GDM1 (cell line): Measurements from ENCODE around the gene EYS.
"Not testable (repeated sequence)": the region's sequence is repeated elsewhere in the genome, so short reads cannot be mapped to it uniquely, and the experiment has no call there.

ENCODE experiments used
- DNase-seq: peaks from one replicate; lab custom pipeline; 2025; lab: John Stamatoyannopoulos, UW

Gene EYS

DNA sequence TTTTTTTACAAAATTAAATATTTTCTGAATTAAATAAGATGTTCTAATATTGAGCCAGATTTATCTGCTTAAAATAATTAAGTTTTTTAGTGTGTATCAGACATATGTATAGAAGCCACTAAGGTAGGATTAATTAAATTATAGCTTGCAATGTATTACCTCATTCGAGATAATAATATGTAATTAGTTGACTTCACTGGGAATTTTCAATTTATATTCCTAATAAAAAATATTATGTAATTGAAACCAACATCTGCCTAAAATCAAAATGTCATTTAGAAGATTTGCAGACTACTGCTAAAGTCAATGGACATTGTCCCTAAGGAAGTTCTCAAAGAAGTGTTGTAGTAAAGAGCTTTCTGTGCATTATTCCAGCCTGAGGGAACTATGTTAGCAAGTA is 254.7 kb downstream of the EYS start:
- no peak for DNase-seq

- no peak for DNase-seq
Observed at GRCh38 chr6:65450451-65450850, 256.6 kb downstream of the EYS start.

DNA sequence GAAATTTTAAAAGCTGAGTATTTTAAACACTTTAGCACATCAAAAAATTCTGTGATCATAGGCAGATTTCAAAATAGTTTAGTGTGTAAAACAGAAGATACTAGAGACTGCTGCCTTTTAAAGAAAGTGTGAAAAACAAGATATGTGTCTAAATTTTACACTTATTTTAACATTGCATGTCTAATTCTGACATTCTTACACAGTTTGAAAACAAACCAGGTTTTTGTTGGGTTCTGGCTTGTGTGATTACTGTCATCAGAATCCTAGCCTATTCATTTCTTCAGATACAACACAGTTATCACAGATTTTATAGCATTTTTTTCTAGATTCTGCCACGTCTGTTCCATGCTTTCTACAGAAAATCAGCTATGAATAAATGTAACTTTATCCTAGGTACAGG is 257.1 kb downstream of the EYS start:
- no peak for DNase-seq

DNA sequence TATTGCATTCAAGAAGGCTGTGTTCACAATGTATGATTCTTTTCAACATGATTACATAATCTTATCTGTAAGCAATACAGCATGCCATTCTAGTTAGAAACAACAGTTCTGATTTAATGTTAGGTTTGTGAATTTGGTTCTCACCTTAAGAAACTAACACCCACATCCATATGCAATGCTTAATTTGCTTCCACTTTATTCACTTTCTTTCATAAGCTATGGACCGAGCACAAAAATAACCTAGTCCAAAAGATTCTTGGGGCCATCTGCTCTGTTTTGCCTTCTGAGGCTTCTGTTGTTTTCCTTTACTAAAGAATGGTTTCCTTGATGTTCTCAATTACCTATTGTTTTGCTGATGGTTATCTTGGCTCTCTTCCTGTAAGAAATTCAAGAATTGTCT is 258.2 kb downstream of the EYS start:
- DNase-seq = no peak

GRCh38 chr6:65436281-65436680 is 270.7 kb downstream of the EYS start:
- no peak for DNase-seq

- no peak for DNase-seq
Observed at GRCh38 chr6:65416621-65417020, 290.4 kb downstream of the EYS start.

GRCh38 chr6:65410309-65410708 is 296.7 kb downstream of the EYS start:
- no peak for DNase-seq

GRCh38 chr6:65402564-65402963 is 304.5 kb downstream of the EYS start:
- DNase-seq = no peak

GRCh38 chr6:65399355-65400084 is 307.5 kb downstream of the EYS start:
- DNase-seq = no peak

DNA sequence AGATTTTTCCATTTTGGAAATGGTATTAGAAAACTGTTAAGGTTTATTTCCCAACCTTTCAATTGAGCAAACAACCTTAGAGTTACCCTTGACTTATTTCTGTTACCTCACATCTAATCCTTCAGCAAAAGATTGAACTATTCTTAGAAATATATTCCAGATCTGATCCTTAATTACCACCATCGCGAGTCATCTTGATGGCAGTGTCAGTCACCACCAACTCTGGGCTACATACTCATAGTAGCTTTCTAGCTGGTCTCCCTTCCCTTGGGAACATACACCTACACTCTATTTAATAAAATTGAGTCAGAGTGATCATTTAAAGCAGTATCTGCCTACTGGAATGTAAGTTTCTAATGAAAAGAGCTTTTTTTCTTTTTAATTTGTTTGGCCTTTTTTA is 308.2 kb downstream of the EYS start:
- no peak for DNase-seq

DNA sequence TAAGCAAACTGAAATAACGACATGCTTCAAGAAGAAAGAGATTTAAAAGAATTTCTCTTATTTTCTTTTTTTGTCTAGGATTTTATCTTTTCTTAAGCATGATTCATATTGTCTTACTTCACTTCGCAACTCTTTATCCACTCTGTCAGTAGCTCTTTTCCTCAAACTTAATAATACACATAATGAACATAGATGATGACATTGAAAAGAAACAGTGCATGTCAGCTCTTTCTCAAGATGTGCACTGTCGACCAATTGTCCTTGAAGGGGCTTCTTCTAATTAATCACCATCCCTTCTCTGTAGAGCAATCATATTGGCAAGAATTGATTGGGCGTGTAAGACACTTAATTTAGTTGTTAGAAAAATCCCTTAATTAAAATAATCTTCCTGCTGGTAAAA is 356.5 kb downstream of the EYS start:
- DNase-seq = no peak

- not testable (repeated sequence) for DNase-seq
Observed at GRCh38 chr6:65302655-65303054, 404.4 kb downstream of the EYS start.

DNA sequence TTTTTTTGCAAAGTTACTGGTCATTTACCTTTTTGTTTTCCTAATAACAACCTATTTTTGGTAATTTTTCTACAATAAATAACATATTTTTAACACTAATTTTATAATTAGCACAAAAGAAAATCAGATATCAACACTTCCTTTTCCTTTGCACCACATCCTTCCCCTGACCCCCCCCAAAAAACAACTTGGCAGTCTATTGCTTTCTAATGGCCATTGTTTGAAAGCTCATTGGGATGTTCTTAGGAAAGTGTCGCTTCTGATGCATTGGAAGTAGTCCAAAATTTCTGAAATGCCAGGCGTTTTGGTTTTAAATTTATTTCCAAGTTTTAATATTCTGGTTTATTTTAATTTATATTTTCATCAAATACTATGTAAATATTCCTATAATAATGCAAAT is 407.8 kb downstream of the EYS start:
- DNase-seq = no peak

DNA sequence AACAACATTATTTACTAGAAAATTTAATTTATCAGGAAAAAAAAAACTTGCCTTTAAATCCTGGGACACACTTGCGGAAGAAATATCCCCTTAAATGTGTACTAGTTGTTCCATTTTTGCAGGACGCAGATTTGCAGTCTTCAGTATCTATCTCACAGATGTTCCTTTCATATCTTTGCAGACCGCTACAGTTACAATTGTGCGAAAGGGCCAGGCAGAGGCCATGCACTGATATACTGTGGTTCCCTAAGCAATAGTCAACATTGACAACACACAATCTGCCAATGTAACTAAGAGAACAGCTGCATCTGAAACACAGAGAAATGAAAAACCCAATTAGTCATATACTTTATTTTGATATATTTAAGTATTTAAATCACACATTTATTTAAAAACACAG is 411.2 kb downstream of the EYS start:
- no peak for DNase-seq

DNA sequence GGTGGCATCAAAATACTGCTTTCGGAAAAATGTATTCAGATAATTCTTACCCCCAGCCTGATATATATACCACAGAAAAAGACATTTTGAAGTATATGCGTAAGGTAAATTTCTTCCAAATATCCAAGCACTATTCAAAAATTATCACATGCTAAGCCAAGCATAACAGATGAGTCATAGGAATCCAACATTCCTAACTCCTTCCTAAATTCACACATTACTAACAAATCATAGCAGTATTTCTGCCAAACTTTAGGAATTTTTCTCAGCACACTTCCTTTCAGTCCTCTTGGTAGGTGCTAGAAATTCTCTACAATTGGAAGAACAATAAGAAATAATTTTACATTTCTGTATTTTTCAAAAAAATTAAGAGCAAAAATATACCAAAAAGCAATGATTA is 417.5 kb downstream of the EYS start:
- DNase-seq = no peak

DNA sequence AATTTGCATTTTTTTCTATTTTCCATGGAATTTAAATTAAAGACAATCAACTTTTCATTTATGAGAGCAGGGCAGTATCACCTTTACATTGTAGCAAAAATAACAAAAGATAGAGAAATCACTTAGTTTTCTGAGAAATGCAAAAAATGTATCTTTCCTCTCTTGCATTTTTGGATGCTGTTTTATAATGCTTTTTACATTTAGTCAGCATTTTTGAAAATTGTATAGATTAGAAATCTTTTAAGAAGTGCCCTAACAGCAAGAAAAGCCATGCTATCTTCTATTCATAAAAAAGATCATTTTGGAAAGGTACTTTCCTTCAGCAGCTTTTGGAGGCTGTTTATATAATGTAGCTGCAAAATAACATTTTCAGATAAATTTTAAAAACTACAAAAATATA is 421.8 kb downstream of the EYS start:
- DNase-seq = no peak

DNA sequence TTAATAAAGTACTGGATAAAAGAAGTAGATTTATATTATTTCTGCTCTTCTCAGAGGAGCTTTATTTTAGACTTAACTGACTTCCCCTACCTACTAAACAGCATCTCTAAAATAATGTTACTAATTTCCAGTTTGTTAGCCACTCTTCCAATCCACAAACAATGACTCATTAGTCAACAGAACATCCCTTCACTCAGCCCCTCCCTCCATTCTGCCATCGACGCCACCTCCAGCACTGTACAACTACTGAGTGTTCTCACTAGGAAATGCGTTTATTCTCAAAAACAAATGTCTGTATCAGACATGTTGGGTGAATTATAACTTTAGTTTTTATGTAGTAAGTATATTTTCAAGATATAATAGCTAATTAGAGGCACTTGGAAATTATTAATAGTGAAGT is 427.0 kb downstream of the EYS start:
- no peak for DNase-seq

GRCh38 chr6:65262241-65262640 is 444.8 kb downstream of the EYS start:
- no peak for DNase-seq

DNA sequence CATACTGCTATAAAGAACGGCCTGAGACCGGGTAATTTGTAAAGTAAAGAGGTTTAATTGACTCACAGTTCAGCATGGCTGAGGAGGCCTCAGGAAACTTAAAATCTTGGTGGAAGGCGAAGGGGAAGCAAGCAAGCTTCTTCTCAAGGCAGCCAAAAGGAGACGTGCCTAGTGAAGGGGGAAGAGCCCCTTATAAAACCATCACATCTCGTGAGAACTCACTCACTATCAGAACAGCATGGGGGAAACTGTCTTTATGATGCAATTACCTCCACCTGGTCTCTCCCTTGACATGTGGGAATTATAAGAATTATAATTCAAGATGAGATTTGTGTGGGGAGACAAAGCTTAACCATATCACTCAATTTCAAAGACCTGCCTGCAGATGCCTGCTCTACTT is 447.0 kb downstream of the EYS start:
- no peak for DNase-seq

DNA sequence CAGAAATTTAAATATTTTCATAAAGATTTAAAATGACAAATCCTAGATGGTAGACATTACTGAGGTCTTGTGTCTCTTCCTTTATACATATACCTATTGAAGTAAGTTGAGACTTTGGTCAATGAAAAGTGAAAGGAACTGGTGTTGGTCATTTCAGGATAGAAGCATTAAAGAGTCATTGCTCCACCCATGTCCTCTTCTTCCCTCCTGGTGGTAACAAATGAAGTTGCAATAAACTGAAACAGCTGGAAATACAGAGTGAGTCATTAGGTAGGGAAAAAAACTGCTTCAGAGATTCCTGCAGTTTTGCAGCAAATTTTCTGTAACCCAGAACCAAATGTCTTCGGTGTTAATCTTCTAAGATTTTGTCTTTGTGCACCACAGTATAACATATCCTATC is 448.0 kb downstream of the EYS start:
- DNase-seq = no peak

DNA sequence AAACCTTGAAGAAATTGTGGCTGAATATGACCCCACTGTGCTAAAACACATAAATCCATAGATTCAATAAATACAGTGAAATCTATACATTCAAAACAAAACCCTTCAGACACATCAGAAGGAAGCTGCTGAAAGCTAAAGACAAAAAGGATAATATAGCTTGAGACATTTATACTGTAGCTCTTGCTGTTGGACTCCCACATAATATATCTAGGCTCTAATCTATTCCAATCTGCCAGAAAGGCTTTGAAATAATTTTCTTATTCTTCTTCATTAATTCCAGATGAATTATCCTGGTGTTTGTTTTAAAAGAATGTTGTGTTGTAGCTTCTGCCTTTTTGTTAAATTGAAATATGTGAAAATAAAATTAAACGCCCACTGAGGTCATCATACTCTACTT is 454.0 kb downstream of the EYS start:
- no peak for DNase-seq

DNA sequence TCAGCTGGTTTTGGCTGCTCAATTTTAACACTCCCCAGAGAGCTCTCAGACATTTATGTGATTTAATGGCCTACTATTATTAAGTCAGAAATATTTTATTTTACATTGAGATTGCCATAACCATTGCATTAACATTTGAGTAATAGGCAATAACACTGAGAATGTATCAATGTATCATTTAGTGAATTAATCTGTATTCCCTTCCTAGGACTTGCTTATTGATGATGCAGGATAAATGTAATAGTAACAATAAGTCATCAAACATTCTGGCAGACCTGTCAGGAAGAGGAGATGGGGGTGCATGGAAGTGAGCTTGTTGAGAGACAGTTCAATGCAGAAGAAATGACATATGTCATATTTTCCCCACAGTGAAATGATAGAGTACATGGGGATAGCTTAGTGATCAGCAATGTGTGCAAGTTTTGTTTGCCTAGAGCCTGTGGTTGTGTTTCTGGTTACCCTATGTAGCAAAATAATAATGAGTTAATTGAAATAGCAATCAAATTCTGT is 458.9 kb downstream of the EYS start:
- no peak for DNase-seq

- DNase-seq = no peak
Observed at GRCh38 chr6:65231616-65232015, 475.4 kb downstream of the EYS start.

DNA sequence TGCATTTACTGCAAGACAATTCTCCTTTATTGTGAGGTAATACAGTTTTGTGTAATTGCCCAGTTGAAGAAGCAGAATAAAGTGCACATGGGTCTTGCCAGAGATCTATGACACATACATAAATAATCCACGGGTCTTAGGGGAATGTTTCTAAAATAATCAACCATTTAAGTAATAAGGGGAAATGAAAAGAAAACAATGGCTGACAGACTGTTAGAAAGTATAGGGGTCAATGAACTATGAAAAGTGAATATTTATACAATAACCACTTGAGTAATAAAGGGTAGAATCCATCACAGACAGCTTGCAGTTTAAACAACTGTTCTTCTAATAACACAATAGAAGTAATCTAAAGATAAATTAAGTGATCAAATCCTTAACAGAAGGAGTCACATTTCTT is 477.2 kb downstream of the EYS start:
- no peak for DNase-seq
